GM12875 (cell line): ENCODE measurements around the gene SERPINH1.

Source experiments
- H3K4me3 ChIP-seq: one replicate; pipeline ENCODE4 v1.5.1; 2011; ENCODE audit warnings: low read depth, low read length, control low read depth
- TF ChIP-seq, protein P1 (sequence below): IDR thresholded peaks from 2 replicates; pipeline ENCODE4 v1.5.1; 2011; ENCODE audit warnings: low read depth, mild to moderate bottlenecking, control low read depth, inconsistent platforms, low read length, moderate library complexity, borderline replicate concordance; ENCODE audit not compliant: insufficient read depth

SERPINH1 gene

GRCh38 chr11:75538150-75538942, 23.7 kb upstream of the SERPINH1 start:
- H3K4me3 ChIP-seq = no peak overlapping the region
- TF ChIP-seq, protein P1, sequence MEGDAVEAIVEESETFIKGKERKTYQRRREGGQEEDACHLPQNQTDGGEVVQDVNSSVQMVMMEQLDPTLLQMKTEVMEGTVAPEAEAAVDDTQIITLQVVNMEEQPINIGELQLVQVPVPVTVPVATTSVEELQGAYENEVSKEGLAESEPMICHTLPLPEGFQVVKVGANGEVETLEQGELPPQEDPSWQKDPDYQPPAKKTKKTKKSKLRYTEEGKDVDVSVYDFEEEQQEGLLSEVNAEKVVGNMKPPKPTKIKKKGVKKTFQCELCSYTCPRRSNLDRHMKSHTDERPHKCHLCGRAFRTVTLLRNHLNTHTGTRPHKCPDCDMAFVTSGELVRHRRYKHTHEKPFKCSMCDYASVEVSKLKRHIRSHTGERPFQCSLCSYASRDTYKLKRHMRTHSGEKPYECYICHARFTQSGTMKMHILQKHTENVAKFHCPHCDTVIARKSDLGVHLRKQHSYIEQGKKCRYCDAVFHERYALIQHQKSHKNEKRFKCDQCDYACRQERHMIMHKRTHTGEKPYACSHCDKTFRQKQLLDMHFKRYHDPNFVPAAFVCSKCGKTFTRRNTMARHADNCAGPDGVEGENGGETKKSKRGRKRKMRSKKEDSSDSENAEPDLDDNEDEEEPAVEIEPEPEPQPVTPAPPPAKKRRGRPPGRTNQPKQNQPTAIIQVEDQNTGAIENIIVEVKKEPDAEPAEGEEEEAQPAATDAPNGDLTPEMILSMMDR = no peak

- H3K4me3 ChIP-seq = no peak overlapping the region
- TF ChIP-seq, protein P1 = no peak
Measured at GRCh38 chr11:75539459-75540334, 22.4 kb upstream of the SERPINH1 start.

DNA sequence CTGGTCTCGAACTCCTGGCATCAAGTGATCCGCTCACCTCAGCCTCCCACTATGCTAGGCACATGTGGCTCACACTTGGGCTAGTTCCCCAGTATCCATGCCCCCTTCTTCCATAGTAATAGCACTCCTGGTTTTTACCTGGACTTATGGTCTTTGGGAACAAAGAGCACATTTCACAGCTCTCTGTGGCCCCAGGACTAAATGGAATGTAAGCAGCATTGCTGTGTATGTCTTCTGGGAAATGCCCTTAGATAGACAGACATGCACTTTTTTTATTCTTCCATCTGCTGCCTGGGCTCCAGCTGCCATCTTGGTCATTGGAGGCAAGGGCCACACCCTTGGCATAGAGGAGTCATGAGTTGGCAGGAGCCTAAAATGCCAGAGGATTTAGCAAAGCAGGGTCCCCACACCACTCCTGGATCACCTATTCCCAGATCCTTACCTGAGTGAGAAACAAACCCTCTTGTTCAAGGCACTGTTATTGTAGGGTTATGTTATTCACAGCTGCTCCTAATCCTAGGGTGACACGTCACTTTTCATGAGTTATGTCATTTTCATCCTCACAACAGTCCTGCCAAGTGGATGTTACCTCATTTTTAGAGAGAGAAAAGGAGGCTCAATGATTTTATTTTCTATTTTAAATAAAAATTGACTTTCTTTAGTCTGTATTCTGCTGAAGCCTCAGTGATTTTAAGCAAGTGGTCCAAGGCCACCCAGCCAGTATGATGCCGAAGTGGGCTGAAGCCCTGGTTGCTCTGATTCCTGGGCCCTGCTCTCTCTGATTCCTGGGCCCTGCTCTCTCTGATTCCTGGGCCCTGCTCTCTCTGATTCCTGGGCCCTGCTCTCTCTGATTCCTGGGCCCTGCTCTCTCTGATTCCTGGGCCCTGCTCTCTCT, 20.6 kb upstream of the SERPINH1 start:
- TF ChIP-seq, protein P1 = no peak
- no peak overlapping the region for H3K4me3 ChIP-seq

GRCh38 chr11:75542088-75542438, 20.0 kb upstream of the SERPINH1 start:
- TF ChIP-seq, protein P1 = no peak
- no peak overlapping the region for H3K4me3 ChIP-seq

GRCh38 chr11:75543806-75544205, 18.2 kb upstream of the SERPINH1 start:
- TF ChIP-seq, protein P1 = no peak
- H3K4me3 ChIP-seq = no peak overlapping the region

- TF ChIP-seq, protein P1 = no peak
- H3K4me3 ChIP-seq = no peak overlapping the region
Measured at GRCh38 chr11:75547177-75547576, 14.9 kb upstream of the SERPINH1 start.
